Ishikawa (cell line): ENCODE data around the gene CEACAM16.

Experiments used
- MAX ChIP-seq: IDR thresholded peaks from 2 replicates; pipeline ENCODE4 v1.6.1; 2012
- RAD21 ChIP-seq: IDR thresholded peaks from 2 replicates; pipeline ENCODE4 v1.6.1; 2012; ENCODE audit warnings: low read depth
- TCF12 ChIP-seq: IDR thresholded peaks from 2 replicates; pipeline ENCODE4 v1.6.1; 2012; ENCODE audit warnings: low read depth
- TEAD4 ChIP-seq: IDR thresholded peaks from 2 replicates; pipeline ENCODE4 v1.6.1; 2012
- TF ChIP-seq, protein P1 (sequence below): IDR thresholded peaks from 2 replicates; pipeline ENCODE4 v1.6.1; 2012; ENCODE audit warnings: low read depth, mild to moderate bottlenecking

DNA sequence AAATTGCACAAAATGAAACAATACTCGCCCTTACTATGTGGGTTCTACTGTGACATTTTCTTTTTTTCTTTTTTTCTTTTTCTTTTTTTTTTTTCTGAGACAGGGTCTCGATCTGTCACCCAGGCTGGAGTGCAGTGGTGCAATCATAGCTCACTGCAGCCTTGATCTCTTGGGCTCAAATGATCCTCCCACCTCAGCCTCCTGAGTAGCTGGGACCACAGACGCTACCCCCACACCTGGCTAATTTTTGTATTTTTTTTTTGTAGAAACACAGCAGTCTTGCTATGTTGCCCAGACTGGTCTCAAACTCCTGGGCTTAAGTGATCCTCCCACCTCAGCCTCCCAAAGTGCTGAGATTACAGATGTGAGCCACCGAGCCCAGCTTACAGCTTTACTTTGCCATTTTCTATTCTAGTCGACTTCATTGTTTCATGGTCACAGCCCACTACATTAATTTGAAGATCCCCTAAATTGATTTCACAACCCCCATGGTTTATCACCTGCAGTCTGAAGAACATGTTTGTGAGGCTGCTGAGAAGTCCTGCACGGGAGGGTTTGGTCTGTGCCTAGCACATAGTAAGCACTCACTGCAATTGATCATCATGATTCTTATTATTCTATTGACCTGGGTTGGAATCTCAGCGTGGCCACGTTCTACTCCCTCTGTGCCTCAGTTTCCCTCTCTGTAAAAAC is 53.3 kb downstream of the CEACAM16 start:
- TF ChIP-seq MAX (no peak), TCF12 (no peak), TEAD4 (no peak), RAD21 (no peak)
- TF ChIP-seq, protein P1, sequence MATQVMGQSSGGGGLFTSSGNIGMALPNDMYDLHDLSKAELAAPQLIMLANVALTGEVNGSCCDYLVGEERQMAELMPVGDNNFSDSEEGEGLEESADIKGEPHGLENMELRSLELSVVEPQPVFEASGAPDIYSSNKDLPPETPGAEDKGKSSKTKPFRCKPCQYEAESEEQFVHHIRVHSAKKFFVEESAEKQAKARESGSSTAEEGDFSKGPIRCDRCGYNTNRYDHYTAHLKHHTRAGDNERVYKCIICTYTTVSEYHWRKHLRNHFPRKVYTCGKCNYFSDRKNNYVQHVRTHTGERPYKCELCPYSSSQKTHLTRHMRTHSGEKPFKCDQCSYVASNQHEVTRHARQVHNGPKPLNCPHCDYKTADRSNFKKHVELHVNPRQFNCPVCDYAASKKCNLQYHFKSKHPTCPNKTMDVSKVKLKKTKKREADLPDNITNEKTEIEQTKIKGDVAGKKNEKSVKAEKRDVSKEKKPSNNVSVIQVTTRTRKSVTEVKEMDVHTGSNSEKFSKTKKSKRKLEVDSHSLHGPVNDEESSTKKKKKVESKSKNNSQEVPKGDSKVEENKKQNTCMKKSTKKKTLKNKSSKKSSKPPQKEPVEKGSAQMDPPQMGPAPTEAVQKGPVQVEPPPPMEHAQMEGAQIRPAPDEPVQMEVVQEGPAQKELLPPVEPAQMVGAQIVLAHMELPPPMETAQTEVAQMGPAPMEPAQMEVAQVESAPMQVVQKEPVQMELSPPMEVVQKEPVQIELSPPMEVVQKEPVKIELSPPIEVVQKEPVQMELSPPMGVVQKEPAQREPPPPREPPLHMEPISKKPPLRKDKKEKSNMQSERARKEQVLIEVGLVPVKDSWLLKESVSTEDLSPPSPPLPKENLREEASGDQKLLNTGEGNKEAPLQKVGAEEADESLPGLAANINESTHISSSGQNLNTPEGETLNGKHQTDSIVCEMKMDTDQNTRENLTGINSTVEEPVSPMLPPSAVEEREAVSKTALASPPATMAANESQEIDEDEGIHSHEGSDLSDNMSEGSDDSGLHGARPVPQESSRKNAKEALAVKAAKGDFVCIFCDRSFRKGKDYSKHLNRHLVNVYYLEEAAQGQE = no peak
